ENCODE data around the gene CEP85.

DNA sequence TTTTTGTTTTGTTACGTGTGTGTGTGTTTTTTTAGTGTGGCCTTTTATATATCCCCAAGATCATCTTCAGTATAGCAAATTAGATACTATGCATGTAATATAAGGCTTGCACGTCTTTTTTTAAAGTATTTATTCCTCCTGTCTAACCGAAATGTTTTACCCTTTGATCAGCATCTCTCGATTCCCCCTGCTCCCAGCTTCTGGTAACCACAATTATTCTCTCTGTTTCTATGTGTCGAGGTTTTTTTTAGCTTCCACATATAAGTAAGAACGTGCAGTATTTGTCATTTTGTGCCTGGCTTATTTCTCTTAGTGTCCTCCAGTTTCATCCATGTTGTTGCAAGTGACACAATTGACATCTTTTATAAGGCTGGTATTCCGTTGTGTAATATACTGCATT, 18.7 kb downstream of the CEP85 start:
- TF ChIP-seq EP300 (IDR thresholded peaks at IDR 0.05; ENCODE audit: low read depth) (no peak), CTCF (IDR thresholded peaks at IDR 0.05) (no peak), POLR2A (IDR thresholded peaks at IDR 0.05) (no peak)
